HG03175 (cell line): ENCODE measurements around the gene SRPRB.

Experiments
- ATAC-seq: cut with Tn5 transposase; IDR thresholded peaks from one replicate; pipeline ENCODE4 v1.9.1; 2021; ENCODE audit warnings: mild to moderate bottlenecking, moderate library complexity; ENCODE audit not compliant: unreplicated experiment

SRPRB gene

GRCh38 chr3:133864616-133865015 lies 59.0 kb downstream of the SRPRB start:
- ATAC-seq = no peak

GRCh38 chr3:133865136-133865855 lies 59.7 kb downstream of the SRPRB start:
- ATAC-seq = no peak

- no peak for ATAC-seq
Measured at GRCh38 chr3:133866141-133866540, 60.5 kb downstream of the SRPRB start.

DNA sequence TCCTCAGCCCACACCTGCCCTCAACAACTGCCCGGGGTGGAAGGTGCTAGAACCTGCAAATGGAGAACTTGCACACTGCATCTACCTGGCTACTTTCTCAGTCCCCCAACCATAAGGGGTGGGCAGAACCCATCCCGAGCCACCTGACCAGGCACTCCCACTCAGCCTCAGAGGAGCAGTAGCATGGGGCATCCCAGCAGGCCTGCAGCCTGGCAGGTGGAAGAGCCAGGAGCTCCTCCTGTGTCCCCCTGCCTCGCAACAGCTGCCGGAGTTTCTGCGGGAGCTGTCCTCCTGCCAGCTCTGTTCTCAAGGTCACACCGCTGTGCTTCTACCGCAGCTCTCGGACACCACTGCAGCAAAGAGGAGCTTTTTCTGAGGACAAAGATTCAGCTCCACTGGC lies 62.6 kb downstream of the SRPRB start:
- no peak for ATAC-seq

DNA sequence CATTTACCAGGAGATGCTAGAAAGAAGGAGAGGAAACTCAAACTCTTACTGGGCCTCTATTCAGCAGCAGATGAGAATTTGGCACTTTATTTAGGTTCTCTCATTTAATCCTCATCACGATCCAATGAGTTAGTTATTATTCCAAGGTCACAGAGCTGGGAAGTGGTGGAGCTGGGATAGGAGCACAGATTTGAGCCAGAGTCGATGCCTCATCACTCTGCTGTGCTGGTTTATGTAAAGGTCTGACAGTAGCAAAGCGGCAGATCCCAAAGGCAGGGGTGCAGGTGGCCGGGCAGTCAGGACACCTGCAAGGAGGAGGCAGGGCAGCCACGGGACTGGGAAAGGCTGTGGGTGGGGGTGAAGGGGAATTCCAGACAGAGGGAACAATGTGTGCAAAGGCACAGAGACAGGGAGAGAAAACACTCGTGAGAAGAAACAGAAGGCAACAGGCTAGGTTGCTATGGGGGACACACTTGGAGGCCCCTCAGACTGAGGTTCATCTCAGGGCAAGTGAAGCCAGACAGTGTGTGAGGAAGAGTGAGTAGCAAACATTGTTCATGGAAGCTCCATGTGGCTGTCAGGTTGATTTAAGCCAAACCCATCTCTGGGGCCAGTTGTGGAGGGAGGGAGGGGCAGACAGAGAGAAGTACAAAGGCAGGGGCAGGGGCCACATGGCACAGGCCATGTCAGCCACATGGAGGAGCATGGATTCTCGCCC lies 63.3 kb downstream of the SRPRB start:
- no peak for ATAC-seq

- no peak for ATAC-seq
Measured at GRCh38 chr3:133869586-133869985, 64.0 kb downstream of the SRPRB start.

DNA sequence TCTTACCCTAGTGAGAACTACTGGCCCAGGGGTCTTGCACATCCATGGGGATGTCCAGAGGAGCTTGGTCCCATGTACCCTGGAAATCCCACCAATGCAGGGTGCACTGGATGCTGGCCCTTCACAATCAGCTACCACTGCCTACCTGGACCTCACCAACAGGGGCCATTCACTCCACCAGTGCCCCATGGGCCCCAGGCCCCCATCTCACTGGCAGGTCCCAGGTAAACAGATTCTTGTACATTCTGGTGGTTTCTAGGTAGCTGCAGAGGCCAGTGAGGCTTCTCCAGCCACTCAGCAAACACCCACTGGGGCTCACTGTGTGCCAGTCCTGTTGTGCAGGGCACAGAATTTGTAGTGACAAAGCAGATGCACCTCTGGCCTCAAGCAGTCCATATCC lies 65.2 kb downstream of the SRPRB start:
- no peak for ATAC-seq
